Adrenal gland (tissue), 5 donors: ENCODE data around the gene FBN3.

Experiments
- POLR2A ChIP-seq, 2 donors: fragments of 450-650 bp; IDR thresholded peaks; one replicate each; pipeline ENCODE4 v1.6.1; 2017; ENCODE audit warnings: antibody characterized with exemption in 2 of 2, mild to moderate bottlenecking in 2 of 2, moderate library complexity in 1 of 2
- TF ChIP-seq, protein P1 (sequence below), 6 experiments: fragments of 450-650 bp in 4 of 6; fragments of 200-600 bp in 2 of 6; sonication (generic) in 1 of 6; IDR thresholded peaks; 1 replicate in 5 of 6; 2 replicates in 1 of 6; pipeline versions ENCODE4 v1.5.1 to v1.8.0; 2016 to 2021; ENCODE audit warnings: antibody characterized with exemption in 6 of 6, mild to moderate bottlenecking in 2 of 6, moderate library complexity in 1 of 6
- donor health status: DM: no; HTN: no; CAD: no.

DNA sequence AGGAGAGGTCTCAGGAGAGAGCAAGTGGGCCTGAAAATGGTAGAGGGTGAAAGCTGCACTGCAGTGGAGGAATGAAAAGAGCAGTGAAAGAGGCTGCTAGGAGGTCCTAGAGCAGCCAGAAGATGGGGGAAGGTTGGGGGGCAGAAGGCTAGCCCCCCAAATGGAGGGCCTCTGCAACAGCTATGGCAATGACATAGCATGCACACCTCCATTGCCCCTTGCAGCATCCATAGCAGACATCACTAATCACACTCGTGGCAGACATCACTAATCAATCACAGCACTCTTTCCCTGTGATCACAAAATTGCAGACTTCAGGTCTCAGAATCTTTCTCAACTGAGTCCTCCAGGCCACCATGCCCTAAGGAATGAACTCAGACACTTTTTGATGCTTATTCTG, 74.9 kb downstream of the FBN3 start:
- no peak for TF ChIP-seq POLR2A (IDR thresholded peaks at IDR 0.05)
- TF ChIP-seq, protein P1, sequence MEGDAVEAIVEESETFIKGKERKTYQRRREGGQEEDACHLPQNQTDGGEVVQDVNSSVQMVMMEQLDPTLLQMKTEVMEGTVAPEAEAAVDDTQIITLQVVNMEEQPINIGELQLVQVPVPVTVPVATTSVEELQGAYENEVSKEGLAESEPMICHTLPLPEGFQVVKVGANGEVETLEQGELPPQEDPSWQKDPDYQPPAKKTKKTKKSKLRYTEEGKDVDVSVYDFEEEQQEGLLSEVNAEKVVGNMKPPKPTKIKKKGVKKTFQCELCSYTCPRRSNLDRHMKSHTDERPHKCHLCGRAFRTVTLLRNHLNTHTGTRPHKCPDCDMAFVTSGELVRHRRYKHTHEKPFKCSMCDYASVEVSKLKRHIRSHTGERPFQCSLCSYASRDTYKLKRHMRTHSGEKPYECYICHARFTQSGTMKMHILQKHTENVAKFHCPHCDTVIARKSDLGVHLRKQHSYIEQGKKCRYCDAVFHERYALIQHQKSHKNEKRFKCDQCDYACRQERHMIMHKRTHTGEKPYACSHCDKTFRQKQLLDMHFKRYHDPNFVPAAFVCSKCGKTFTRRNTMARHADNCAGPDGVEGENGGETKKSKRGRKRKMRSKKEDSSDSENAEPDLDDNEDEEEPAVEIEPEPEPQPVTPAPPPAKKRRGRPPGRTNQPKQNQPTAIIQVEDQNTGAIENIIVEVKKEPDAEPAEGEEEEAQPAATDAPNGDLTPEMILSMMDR (IDR thresholded peaks at IDR 0.05): no peak
